ENCODE data around the gene HIF3A. TPM values are rescaled to one million over a fixed set of nuclear protein-coding genes. Genes with fewer than 3 reads are reported as not detected.
"Not testable (repeated sequence)": the region's sequence is repeated elsewhere in the genome, so short reads cannot be mapped to it uniquely, and the experiment has no call there.

Gene HIF3A
- total RNA-seq, 1 donor from 2014 or later = 64.1 TPM

DNA sequence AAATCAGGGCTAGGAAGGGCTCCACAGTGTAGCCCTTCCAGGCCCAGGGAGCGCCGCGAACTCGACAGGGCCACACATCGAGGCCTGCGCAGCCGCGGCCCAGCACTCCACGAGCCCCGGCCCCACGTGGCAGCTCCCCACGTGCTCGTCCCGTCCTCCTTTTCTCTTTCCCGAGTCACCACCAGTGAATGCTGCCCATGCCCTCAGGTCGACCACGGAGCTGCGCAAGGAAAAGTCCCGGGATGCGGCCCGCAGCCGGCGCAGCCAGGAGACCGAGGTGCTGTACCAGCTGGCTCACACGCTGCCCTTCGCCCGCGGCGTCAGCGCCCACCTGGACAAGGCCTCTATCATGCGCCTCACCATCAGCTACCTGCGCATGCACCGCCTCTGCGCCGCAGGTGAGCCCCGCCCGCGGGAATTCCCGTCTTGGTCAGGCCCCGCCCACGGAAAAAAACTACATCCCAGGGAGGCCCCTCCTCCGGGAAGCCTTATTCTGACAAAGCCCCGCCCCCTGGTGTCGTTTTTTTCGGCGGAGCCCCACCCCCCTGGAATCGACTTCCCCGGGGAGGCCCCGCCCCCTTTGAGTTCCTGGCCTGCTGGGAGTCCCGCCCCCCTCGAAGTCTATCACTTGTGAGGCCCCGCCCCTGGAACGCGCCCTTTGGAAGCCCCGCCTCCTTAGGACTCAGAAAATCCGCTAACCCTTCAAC, 7.0 kb downstream of the HIF3A start:
- H3K4me3 ChIP-seq = peak overlapping the region; percentile 23
- peak; percentile 90 for DNase-seq
- peaks cover 58% of the 10 kb centered on the region for H3K36me3 ChIP-seq

DNA sequence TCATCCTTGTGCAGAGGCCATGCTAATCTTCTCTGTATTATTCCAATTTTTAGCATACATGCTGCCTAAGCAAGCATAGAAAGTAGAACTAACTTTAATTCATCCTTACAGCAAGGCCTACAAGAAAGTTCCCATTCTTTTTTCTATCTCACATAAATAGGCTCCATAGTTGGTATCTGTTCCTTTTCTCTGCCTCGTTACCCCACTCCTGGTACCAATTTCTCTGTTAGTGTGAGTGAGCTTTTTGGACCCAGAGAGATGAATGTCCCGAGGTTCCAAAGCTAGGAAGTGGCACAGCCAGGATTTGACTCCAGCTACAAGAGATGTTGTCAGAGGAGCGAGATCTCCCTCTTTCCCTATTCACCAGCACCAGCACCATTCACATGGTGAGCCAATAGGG, 9.7 kb downstream of the HIF3A start:
- no peak for ATAC-seq
- DNase-seq = no peak
- Histone ChIP-seq H3K4me1 (peaks cover 37% of the 10 kb centered on the region), H3K4me3 (no peak overlapping the region), H3K36me3 (peaks cover 79% of the 10 kb centered on the region), H3K9me3 (peaks cover 5% of the 10 kb centered on the region), H3K27me3 (ENCODE audit: low read depth) (no peaks in the 10 kb centered on the region), H3K27ac (no peak overlapping the region)
- intact Hi-C loops (cut with DNase I) = no loop called here
- TF ChIP-seq, protein P1, sequence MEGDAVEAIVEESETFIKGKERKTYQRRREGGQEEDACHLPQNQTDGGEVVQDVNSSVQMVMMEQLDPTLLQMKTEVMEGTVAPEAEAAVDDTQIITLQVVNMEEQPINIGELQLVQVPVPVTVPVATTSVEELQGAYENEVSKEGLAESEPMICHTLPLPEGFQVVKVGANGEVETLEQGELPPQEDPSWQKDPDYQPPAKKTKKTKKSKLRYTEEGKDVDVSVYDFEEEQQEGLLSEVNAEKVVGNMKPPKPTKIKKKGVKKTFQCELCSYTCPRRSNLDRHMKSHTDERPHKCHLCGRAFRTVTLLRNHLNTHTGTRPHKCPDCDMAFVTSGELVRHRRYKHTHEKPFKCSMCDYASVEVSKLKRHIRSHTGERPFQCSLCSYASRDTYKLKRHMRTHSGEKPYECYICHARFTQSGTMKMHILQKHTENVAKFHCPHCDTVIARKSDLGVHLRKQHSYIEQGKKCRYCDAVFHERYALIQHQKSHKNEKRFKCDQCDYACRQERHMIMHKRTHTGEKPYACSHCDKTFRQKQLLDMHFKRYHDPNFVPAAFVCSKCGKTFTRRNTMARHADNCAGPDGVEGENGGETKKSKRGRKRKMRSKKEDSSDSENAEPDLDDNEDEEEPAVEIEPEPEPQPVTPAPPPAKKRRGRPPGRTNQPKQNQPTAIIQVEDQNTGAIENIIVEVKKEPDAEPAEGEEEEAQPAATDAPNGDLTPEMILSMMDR (IDR thresholded peaks at IDR 0.05) = no peak

More for the DNA sequence above, 7.0 kb downstream of the HIF3A start:
- Histone ChIP-seq H3K9me3 (peaks cover 5% of the 10 kb centered on the region), H3K27me3 (ENCODE audit: low read depth) (no peaks in the 10 kb centered on the region), H3K27ac (peak overlapping the region; percentile 80), H3K4me1 (peaks cover 61% of the 10 kb centered on the region)
- ATAC-seq = peak; percentile 71 to 76
- TF ChIP-seq, protein P1 (IDR thresholded peaks at IDR 0.05) = no peak
- intact Hi-C loops (cut with DNase I) = no loop called here

DNA sequence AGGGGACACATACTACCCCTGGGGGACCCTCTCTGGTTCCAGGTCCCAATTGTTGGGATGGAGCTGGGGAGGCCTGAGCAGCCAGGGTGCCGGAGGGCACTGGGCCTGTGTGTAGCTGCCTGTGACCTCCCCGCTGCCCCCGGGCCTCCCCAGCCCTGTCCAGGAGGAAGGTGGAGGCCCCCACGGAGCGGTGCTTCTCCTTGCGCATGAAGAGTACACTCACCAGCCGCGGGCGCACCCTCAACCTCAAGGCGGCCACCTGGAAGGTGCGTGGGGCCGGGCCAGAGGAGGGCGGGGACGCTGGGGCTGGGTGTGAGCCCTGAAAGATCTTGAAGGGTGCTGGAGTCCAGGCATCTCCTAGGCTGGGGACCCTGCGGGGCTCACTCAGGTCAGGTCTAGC, 11.7 kb downstream of the HIF3A start:
- Histone ChIP-seq H3K27me3 (ENCODE audit: low read depth) (no peaks in the 10 kb centered on the region), H3K27ac (no peak overlapping the region), H3K4me1 (peaks cover 17% of the 10 kb centered on the region), H3K9me3 (peaks cover 5% of the 10 kb centered on the region), H3K36me3 (peaks cover 88% of the 10 kb centered on the region), H3K4me3 (no peak overlapping the region)
- DNase-seq = no peak
- no peak for ATAC-seq
- intact Hi-C loops (cut with DNase I) = no loop called here
- TF ChIP-seq, protein P1 (IDR thresholded peaks at IDR 0.05) = no peak

DNA sequence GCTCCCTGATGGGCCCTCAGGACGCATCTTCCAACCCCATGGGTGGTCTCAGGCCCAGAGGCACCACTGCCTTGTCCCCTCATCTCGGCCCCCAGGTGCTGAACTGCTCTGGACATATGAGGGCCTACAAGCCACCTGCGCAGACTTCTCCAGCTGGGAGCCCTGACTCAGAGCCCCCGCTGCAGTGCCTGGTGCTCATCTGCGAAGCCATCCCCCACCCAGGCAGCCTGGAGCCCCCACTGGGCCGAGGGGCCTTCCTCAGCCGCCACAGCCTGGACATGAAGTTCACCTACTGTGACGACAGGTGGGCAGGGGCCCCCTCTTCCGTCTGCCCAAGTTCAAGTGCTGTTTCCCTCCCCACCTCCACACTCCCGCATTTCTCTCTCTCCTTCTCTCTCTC, 12.2 kb downstream of the HIF3A start:
- DNase-seq (no peak), ATAC-seq (no peak)
- no peak overlapping the region for H3K27ac ChIP-seq
- no peak overlapping the region for H3K4me3 ChIP-seq
- TF ChIP-seq, protein P1 (IDR thresholded peaks at IDR 0.05) = no peak
- H3K27me3 ChIP-seq (ENCODE audit: low read depth) = no peaks in the 10 kb centered on the region
- H3K36me3 ChIP-seq = peaks cover 84% of the 10 kb centered on the region
- H3K9me3 ChIP-seq = peaks cover 5% of the 10 kb centered on the region
- intact Hi-C loops (cut with DNase I) = no loop called here
- H3K4me1 ChIP-seq = peaks cover 12% of the 10 kb centered on the region

DNA sequence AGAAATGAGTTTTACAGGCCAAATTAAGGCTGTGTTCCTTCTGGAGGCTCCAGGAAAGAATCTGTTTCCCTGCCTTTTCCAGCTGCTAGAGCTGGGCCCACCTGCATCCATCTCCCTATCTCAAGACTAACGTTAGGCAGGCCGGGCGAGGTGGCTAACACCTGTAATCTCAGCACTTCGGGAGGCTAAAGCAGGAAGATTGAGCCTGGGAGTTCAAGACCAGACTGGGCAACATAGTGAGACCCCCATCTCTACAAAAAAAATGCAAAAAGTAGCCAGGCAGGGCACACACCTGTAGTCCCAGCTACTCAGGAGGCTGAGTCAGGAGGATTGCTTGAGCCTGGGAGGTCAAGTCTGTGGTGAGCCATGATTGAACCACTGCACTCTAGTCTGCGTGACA, 14.6 kb downstream of the HIF3A start:
- TF ChIP-seq, protein P1 (IDR thresholded peaks at IDR 0.05) = no peak
- intact Hi-C loops (cut with DNase I) = no loop called here
- DNase-seq = no peak
- H3K27ac ChIP-seq = no peak overlapping the region
- peaks cover 65% of the 10 kb centered on the region for H3K36me3 ChIP-seq
- no peak for ATAC-seq
- no peak overlapping the region for H3K4me3 ChIP-seq
- H3K9me3 ChIP-seq = peaks cover 5% of the 10 kb centered on the region
- H3K27me3 ChIP-seq (ENCODE audit: low read depth) = no peaks in the 10 kb centered on the region
- H3K4me1 ChIP-seq = no peaks in the 10 kb centered on the region

DNA sequence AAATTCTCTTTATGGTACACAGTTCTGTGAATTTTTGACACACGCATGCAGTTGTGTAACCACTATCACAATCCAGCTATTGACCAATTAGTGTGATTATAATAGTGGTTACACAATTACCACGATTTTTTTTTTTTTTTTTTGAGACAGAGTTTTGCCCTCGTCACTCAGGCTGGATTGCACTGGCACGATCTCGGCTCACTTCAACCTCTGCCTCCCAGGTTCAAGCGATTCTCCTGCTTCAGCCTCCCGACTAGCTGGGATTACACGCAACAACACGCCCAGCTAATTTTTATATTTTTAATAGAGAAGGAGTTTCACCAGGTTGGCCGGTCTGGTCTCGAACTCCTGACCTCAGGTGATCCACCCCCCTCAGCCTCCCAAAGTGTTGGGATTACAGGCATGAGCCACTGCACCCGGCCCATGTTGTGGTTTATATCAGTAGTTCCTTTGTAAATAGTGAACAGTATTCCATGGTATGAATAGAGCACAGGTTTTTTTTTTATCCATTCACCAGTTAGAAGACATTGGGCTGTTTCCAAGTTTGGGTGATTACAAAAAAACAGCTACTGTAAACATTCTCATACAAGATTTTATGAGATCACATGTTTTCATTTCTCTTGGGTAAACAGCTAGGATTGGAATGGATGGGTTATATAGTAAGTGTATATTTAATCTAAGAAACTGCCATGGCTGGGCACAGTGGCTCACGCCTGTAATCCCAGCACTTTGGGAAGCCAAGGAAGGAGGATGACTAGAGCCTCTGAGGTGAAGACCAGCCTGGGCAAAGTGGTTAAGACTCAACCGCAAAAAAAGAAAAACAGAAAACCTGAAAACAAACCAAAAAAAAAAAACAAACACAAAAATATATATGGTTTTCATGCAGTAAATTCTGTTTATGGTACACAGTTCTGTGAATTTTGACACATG, 17.0 kb downstream of the HIF3A start:
- H3K4me1 ChIP-seq; H3K9me3 ChIP-seq; H3K4me3 ChIP-seq; H3K27me3 ChIP-seq (ENCODE audit: low read depth); H3K27ac ChIP-seq; DNase-seq; intact Hi-C loops (cut with DNase I); ATAC-seq: not testable (repeated sequence)
- H3K36me3 ChIP-seq = peaks cover 62% of the 10 kb centered on the region

Data from lower lobe of right lung (tissue), 2 donors.